Ovary (tissue), 9 donors: ENCODE results near the gene KLK11. TPM values are rescaled to one million over a fixed set of nuclear protein-coding genes. Genes with fewer than 3 reads are reported as not detected.

Source experiments
- DNase-seq, 5 donors: peaks; one replicate each; pipeline ENCODE4 v3.0.0-alpha.2; 2019 to 2020
- H3K27ac ChIP-seq, 2 donors: fragments of 200-600 bp; one replicate each; pipeline versions ENCODE4 v1.5.1 to v1.8.0; 2019 to 2022
- H3K27me3 ChIP-seq: fragments of 200-600 bp; one replicate; pipeline ENCODE4 v1.8.0; 2022
- H3K36me3 ChIP-seq: fragments of 200-600 bp; sonication (generic); one replicate; pipeline ENCODE4 v1.5.1; 2019
- H3K4me1 ChIP-seq: one replicate; pipeline ENCODE4 v1.8.1; 2013; ENCODE audit warnings: mild to moderate bottlenecking, moderate library complexity; ENCODE audit not compliant: insufficient read depth
- H3K4me3 ChIP-seq: fragments of 200-600 bp; sonication (generic); one replicate; pipeline ENCODE4 v1.5.1; 2017
- H3K9me3 ChIP-seq, 2 donors: fragments of 200-600 bp in 1 of 2; sonication (generic) in 1 of 2; one replicate each; pipeline versions ENCODE4 v1.5.1 to v1.8.1; 2013 to 2019; ENCODE audit warnings: mild to moderate bottlenecking in 1 of 2, moderate library complexity in 1 of 2
- EP300 ChIP-seq: sonication (generic); formaldehyde crosslinking; IDR thresholded peaks from one replicate; pipeline ENCODE4 v1.6.1; 2017; ENCODE audit warnings: antibody characterized with exemption
- POLR2A ChIP-seq: fragments of 450-650 bp; IDR thresholded peaks from one replicate; pipeline ENCODE4 v1.6.1; 2017; ENCODE audit warnings: antibody characterized with exemption, mild to moderate bottlenecking, moderate library complexity
- WGBS, 3 donors: extraction: QIAGEN DNeasy Blood & Tissue Kit in 1 of 3; methylation state at CpG; one replicate each; pipeline versions ENCODE4 v1.1.5 to v1.1.7; 2013 to 2017; 5-methylcytosine and 5-hydroxymethylcytosine counted together
- intact Hi-C, 4 donors: fragments of 100-400 bp; cut with DNase I; formaldehyde crosslinking; loops; one replicate each; pipeline versions ENCODE4 v1.11.0 to v1.15.1; 2022 to 2023
- polyA plus RNA-seq, 2 donors: library from polyadenylated mRNA; stranded (reverse); fragments of 200-250 nt in 1 of 2; fragments of 350-450 nt in 1 of 2; fragmentation: Illumina TruSeq in 1 of 2; extraction: RNeasy Lipid Tissue Mini Kit (QIAGEN cat#74804) in 1 of 2; gene quantifications; one replicate each; pipeline ENCODE4 v1.2.3, GENCODE V29; 2013 to 2014
- total RNA-seq, 7 donors: library from RNA; depleted of rRNA in 2 of 7; stranded (reverse); fragments of >200 nt in 2 of 7; fragmentation: NEBNext Ultra II Directional in 3 of 7; extraction: Animal tissue kit (Norgen Biotek cat#: 25700) in 3 of 7; gene quantifications; one replicate each; pipeline versions ENCODE4 v1.1.0 to v1.2.4, GENCODE V29; 2016 to 2023
- TF ChIP-seq, protein P1 (sequence below), 3 donors: fragments of 450-650 bp in 2 of 3; fragments of 200-600 bp in 1 of 3; IDR thresholded peaks; one replicate each; pipeline versions ENCODE4 v1.5.1 to v1.8.0; 2016 to 2022; ENCODE audit warnings: antibody characterized with exemption in 3 of 3, mild to moderate bottlenecking in 1 of 3
- donor health status: DM: no; HTN: no; CAD: no; lungs with moderate emphysema.
- donor health status: DM: no; HTN: no; CAD: no.
- donor health status: Bipolar disorder and iron deficiency.
- donor health status: DM: yes; HTN: yes; CAD: no.
- donor health status: DM: no; HTN: no; CAD: no.
- donor health status: DM: yes; HTN: yes; CAD: no.

The KLK11 gene
- total and polyA plus RNA-seq, 9 donors, result 0.33 to 91.2 (median 1.4) TPM

DNA sequence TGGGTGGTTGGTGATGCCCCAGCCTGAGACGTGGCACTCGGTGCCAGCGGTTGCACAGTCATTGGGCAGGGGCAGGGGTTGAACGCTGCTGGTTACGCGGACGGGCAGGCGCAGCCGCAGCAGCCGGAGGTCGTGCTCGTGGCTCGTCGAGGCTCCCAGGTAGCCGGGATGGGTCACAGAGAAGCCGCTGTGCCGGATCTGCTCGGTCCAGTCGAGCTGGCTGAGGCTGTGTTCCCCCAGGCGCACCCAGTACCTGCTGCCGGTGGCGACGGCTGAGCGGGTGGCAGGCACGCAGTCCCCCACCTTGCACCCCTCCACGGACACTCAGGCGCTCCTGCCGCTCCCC is 5.4 kb upstream of the KLK11 start:
- WGBS, 3 donors, result 89 to 91% (median 89%) methylated on average over 28 of the region's 28 CpGs
- no peaks in the 10 kb centered on the region for H3K27me3 ChIP-seq
- H3K9me3 ChIP-seq, result no peaks in the 10 kb centered on the region
- peaks cover 4% of the 10 kb centered on the region for H3K4me1 ChIP-seq
- DNase-seq, result no peak
- no peak overlapping the region for H3K27ac ChIP-seq
- no peaks in the 10 kb centered on the region for H3K36me3 ChIP-seq
- intact Hi-C loops, result loop anchor here in 1 of 4 donors (5.0 kb wide), 1 partner anchor 55 kb away; no protein-coding TSS in a partner anchor
- no peak overlapping the region for H3K4me3 ChIP-seq
- TF ChIP-seq, protein P1, sequence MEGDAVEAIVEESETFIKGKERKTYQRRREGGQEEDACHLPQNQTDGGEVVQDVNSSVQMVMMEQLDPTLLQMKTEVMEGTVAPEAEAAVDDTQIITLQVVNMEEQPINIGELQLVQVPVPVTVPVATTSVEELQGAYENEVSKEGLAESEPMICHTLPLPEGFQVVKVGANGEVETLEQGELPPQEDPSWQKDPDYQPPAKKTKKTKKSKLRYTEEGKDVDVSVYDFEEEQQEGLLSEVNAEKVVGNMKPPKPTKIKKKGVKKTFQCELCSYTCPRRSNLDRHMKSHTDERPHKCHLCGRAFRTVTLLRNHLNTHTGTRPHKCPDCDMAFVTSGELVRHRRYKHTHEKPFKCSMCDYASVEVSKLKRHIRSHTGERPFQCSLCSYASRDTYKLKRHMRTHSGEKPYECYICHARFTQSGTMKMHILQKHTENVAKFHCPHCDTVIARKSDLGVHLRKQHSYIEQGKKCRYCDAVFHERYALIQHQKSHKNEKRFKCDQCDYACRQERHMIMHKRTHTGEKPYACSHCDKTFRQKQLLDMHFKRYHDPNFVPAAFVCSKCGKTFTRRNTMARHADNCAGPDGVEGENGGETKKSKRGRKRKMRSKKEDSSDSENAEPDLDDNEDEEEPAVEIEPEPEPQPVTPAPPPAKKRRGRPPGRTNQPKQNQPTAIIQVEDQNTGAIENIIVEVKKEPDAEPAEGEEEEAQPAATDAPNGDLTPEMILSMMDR (IDR thresholded peaks at IDR 0.05), result no peak
- TF ChIP-seq EP300 (no peak), POLR2A (no peak)

DNA sequence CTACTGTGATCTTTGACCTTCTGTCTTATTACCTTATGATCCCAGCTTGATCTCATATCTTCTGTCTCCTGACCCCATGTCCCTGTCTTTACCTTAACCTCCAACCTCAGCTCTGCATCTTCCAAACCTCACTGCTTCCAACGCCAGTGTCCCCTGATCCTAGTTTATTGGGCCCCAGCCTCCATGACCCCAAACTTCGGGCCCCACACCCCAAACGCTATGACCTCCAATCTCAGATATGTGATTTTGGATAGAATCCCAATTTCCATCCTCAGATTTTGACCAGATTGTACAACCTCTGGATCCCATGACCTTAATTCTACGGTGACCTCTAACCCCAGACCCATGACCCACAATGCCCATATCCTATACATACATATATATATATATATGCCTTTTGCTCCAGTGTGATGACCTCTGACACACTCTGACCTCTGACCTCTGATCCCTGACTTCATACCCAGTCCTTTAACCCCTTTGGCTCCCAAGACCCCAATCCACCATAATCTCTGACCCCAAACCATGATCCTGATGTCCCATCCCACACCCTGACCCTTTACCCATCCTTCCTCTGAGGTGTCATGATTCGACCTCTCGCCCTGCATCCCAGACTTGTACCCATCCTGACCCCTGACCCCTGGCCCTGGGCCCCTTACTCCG is 4.9 kb upstream of the KLK11 start:
- Histone ChIP-seq H3K4me3 (no peak overlapping the region), H3K4me1 (peaks cover 4% of the 10 kb centered on the region), H3K27me3 (no peaks in the 10 kb centered on the region), H3K36me3 (no peaks in the 10 kb centered on the region), H3K9me3 (no peaks in the 10 kb centered on the region), H3K27ac (no peak overlapping the region)
- intact Hi-C loops, result loop anchor here in 1 of 4 donors (5.0 kb wide), 1 partner anchor 56 kb away; no protein-coding TSS in a partner anchor
- 81 to 86% (median 85%) methylated on average over 7 of the region's 7 CpGs for WGBS, 3 donors
- TF ChIP-seq, protein P1 (IDR thresholded peaks at IDR 0.05), result no peak
- TF ChIP-seq EP300 (no peak), POLR2A (no peak)
- DNase-seq, result no peak

DNA sequence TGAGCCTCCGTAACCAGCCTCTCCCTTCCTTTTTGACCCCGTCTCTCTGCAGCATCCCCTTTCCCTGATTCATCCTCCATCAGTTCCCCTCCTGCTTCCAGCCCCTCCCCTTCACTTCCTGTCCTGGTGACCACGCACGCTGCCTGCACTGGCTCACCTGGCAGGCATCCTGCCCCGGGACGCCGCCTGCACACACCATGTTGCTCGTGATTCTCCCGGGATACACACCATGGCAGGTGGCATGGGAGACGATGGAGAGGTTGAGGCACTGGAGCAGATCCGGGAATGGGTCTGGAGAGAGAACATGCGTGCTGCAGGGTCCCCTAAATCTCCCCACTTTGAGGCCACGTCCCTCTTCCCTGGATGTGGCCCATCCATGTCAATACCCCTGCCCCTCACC is 4.2 kb upstream of the KLK11 start:
- Histone ChIP-seq H3K4me1 (peaks cover 9% of the 10 kb centered on the region), H3K27ac (no peak overlapping the region), H3K4me3 (no peak overlapping the region), H3K27me3 (no peaks in the 10 kb centered on the region), H3K36me3 (no peaks in the 10 kb centered on the region), H3K9me3 (no peaks in the 10 kb centered on the region)
- WGBS, 3 donors, result 80 to 86% (median 81%) methylated on average over 13 of the region's 13 CpGs
- TF ChIP-seq POLR2A (no peak), EP300 (no peak)
- TF ChIP-seq, protein P1 (IDR thresholded peaks at IDR 0.05), result no peak
- DNase-seq, result no peak
- intact Hi-C loops, result loop anchor here in 1 of 4 donors (5.0 kb wide), 1 partner anchor 57 kb away; no protein-coding TSS in a partner anchor

DNA sequence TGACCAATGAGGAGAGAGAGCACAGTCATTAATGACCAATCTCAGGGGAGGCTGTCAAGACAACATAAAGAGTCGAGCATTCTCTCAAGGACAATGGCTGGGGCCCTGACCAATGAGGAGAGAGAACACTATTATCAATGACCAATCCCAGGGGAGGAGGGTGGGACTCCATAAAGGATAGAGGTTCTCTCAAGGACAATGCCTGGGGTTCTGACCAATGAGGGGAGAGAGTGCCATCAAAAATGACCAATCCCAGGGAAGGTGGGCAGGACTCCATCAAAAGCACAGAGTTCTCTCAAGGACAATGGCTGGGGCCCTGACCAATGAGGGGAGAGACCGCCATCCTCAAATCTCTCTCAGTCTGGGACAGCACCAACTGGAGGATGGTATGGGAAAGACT is 3.3 kb upstream of the KLK11 start:
- intact Hi-C loops, result loop anchor here in 1 of 4 donors (5.0 kb wide), 1 partner anchor 58 kb away; no protein-coding TSS in a partner anchor
- Histone ChIP-seq H3K4me3 (no peak overlapping the region), H3K36me3 (no peaks in the 10 kb centered on the region), H3K27ac (no peak overlapping the region), H3K9me3 (no peaks in the 10 kb centered on the region), H3K27me3 (no peaks in the 10 kb centered on the region), H3K4me1 (peaks cover 9% of the 10 kb centered on the region)
- TF ChIP-seq EP300, result no peak
- TF ChIP-seq, protein P1 (IDR thresholded peaks at IDR 0.05), result no peak
- TF ChIP-seq POLR2A, result no peak
- WGBS, 3 donors, result 69 to 78% (median 76%) methylated on average over 2 of the region's 2 CpGs
- DNase-seq, result no peak
